Upper lobe of right lung (tissue), 1 donor: ENCODE results near the gene TEX2. TPM values are rescaled to one million over a fixed set of nuclear protein-coding genes. Genes with fewer than 3 reads are reported as not detected.

Experiments
- ATAC-seq: fragments of 200-7000 bp; cut with Tn5 transposase; one replicate; pipeline ENCODE4 v1.9.1; 2020; ENCODE audit warnings: mild to moderate bottlenecking, moderate library complexity
- DNase-seq: peaks from one replicate; pipeline ENCODE4 v3.0.0-alpha.2; 2020
- H3K27ac ChIP-seq: fragments of 200-600 bp; one replicate; pipeline ENCODE4 v1.8.0; 2022
- H3K27me3 ChIP-seq: fragments of 200-600 bp; one replicate; pipeline ENCODE4 v1.8.0; 2022; ENCODE audit warnings: mild to moderate bottlenecking
- H3K36me3 ChIP-seq: fragments of 200-600 bp; one replicate; pipeline ENCODE4 v1.8.0; 2022
- H3K4me1 ChIP-seq: fragments of 200-600 bp; one replicate; pipeline ENCODE4 v1.8.0; 2022
- H3K4me3 ChIP-seq: fragments of 200-600 bp; one replicate; pipeline ENCODE4 v1.8.0; 2022; ENCODE audit warnings: mild to moderate bottlenecking
- H3K9me3 ChIP-seq: fragments of 200-600 bp; one replicate; pipeline ENCODE4 v1.8.0; 2022
- CTCF ChIP-seq: fragments of 200-600 bp; IDR thresholded peaks from one replicate; pipeline ENCODE4 v1.8.0; 2022; ENCODE audit warnings: antibody characterized with exemption
- intact Hi-C: fragments of 100-400 bp; cut with DNase I; formaldehyde crosslinking; loops from one replicate; pipeline ENCODE4 v1.11.0; 2022
- total RNA-seq: library from RNA; stranded (reverse); fragmentation: NEBNext Ultra II Directional; extraction: Animal tissue kit (Norgen Biotek cat#: 25700); gene quantifications from one replicate; pipeline ENCODE4 v1.2.1, GENCODE V29; 2021
- donor health status: DM: no; HTN: yes; CAD: no; lungs with severe emphysema.

TEX2 gene
- total RNA-seq, 1 donor from 2014 or later = 50.6 TPM

GRCh38 chr17:64166876-64167275 lies 96.2 kb downstream of the TEX2 start:
- ATAC-seq = no peak

GRCh38 chr17:64165347-64165746 lies 97.7 kb downstream of the TEX2 start:
- TF ChIP-seq CTCF = no peak
- peaks cover 12% of the 10 kb centered on the region for H3K36me3 ChIP-seq
- ATAC-seq = no peak

More at GRCh38 chr17:64166876-64167275, 96.2 kb downstream of the TEX2 start:
- intact Hi-C loops = no loop called here
- H3K4me1 ChIP-seq = no peaks in the 10 kb centered on the region
- H3K4me3 ChIP-seq = no peak overlapping the region
- H3K27me3 ChIP-seq = no peaks in the 10 kb centered on the region
- peaks cover 13% of the 10 kb centered on the region for H3K36me3 ChIP-seq
- no peak for DNase-seq
- H3K27ac ChIP-seq = no peak overlapping the region
- TF ChIP-seq CTCF = no peak
- no peaks in the 10 kb centered on the region for H3K9me3 ChIP-seq

DNA sequence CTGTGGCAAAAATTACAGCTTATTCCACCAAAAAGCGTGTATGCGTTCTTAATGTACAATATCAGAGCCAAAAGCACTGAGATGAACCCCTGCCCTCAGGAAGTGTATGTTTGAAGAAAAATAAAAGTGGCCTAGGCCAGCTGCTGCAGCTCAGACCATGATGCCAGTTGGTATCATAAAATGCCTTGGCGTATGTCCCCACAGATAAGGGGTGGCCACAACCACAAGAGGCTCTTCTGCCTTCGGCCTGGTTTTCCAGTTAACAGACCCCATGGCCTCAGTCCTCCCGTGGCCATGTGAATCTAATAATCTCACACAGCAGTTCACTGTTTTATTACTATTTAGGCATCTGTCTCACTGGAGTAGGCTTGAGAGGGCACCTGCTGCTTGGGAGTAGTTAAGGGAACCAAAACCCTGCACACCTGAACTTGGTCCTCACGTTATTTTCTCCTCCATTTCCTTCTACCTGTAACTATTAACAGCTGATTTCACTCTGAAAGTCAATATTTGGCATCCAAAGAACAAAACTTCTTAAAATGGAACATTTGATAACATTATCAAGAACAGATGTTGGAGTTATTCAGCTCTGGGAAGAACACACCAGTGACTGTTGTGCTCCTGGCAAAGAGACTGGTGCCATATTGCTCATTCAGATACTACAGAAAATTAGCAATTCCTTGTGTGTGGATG lies 98.3 kb downstream of the TEX2 start:
- ATAC-seq (no peak), DNase-seq (no peak)
- no peak for TF ChIP-seq CTCF
- intact Hi-C loops = no loop called here
- no peaks in the 10 kb centered on the region for H3K4me1 ChIP-seq
- peaks cover 13% of the 10 kb centered on the region for H3K36me3 ChIP-seq
- H3K27me3 ChIP-seq = no peaks in the 10 kb centered on the region
- no peak overlapping the region for H3K4me3 ChIP-seq
- no peak overlapping the region for H3K27ac ChIP-seq
- no peaks in the 10 kb centered on the region for H3K9me3 ChIP-seq

More at GRCh38 chr17:64165347-64165746, 97.7 kb downstream of the TEX2 start:
- no peak for DNase-seq
- no peak overlapping the region for H3K27ac ChIP-seq
- no peak overlapping the region for H3K4me3 ChIP-seq
- no peaks in the 10 kb centered on the region for H3K9me3 ChIP-seq
- intact Hi-C loops = no loop called here
- H3K4me1 ChIP-seq = no peaks in the 10 kb centered on the region
- no peaks in the 10 kb centered on the region for H3K27me3 ChIP-seq

GRCh38 chr17:64163468-64163867 lies 99.6 kb downstream of the TEX2 start:
- Histone ChIP-seq H3K27me3 (no peaks in the 10 kb centered on the region), H3K36me3 (peaks cover 13% of the 10 kb centered on the region), H3K9me3 (no peaks in the 10 kb centered on the region), H3K4me3 (no peak overlapping the region), H3K4me1 (no peaks in the 10 kb centered on the region), H3K27ac (no peak overlapping the region)
- TF ChIP-seq CTCF = no peak
- no peak for ATAC-seq
- intact Hi-C loops = no loop called here
- no peak for DNase-seq

GRCh38 chr17:64162554-64162953 lies 100.5 kb downstream of the TEX2 start:
- H3K4me1 ChIP-seq = no peaks in the 10 kb centered on the region
- ATAC-seq (no peak), DNase-seq (no peak)
- H3K36me3 ChIP-seq = peaks cover 13% of the 10 kb centered on the region
- no peak overlapping the region for H3K4me3 ChIP-seq
- no peak overlapping the region for H3K27ac ChIP-seq
- intact Hi-C loops = no loop called here
- no peak for TF ChIP-seq CTCF
- no peaks in the 10 kb centered on the region for H3K9me3 ChIP-seq
- no peaks in the 10 kb centered on the region for H3K27me3 ChIP-seq
